NCI-H526 treated with DMSO at 0.1 percent for 48 hours (cell line): ENCODE results near the gene SCUBE1.
A peak's percentile ranks its signal among the peaks of the same experiment; 100 is the strongest.
"Not testable (repeated sequence)": the region's sequence is repeated elsewhere in the genome, so short reads cannot be mapped to it uniquely, and the experiment has no call there.

ENCODE experiments used
- DNase-seq: peaks from one replicate; lab custom pipeline; 2025; lab: John Stamatoyannopoulos, UW

SCUBE1 gene

GRCh38 chr22:43356881-43357280 is 13.7 kb upstream of the SCUBE1 start:
- no peak for DNase-seq

- not testable (repeated sequence) for DNase-seq
These were observed 12.5 kb upstream of the SCUBE1 start for GRCh38 chr22:43355688-43356087.

- DNase-seq = no peak
These were observed 8.8 kb upstream of the SCUBE1 start for GRCh38 chr22:43351966-43352345.

- no peak for DNase-seq
These were observed 6.5 kb upstream of the SCUBE1 start for GRCh38 chr22:43349636-43350035.

- peak; percentile 7 for DNase-seq
These were observed 3.4 kb upstream of the SCUBE1 start for GRCh38 chr22:43346521-43346929.

GRCh38 chr22:43345761-43346301 is 2.7 kb upstream of the SCUBE1 start:
- no peak for DNase-seq

- DNase-seq = no peak
These were observed 2.2 kb upstream of the SCUBE1 start for GRCh38 chr22:43345356-43345755.

- DNase-seq = no peak
These were observed 1.3 kb upstream of the SCUBE1 start for GRCh38 chr22:43344520-43344787.

- DNase-seq = no peak
These were observed 723 bp upstream of the SCUBE1 start for GRCh38 chr22:43343670-43344519.

GRCh38 chr22:43342347-43343261 is 568 bp downstream of the SCUBE1 start:
- DNase-seq = no peak

- no peak for DNase-seq
These were observed 1.6 kb downstream of the SCUBE1 start for GRCh38 chr22:43341565-43341964.

- no peak for DNase-seq
These were observed 4.3 kb downstream of the SCUBE1 start for GRCh38 chr22:43338766-43339345.

- DNase-seq = no peak
These were observed 5.2 kb downstream of the SCUBE1 start for GRCh38 chr22:43337946-43338345.

GRCh38 chr22:43337385-43337784 is 5.8 kb downstream of the SCUBE1 start:
- no peak for DNase-seq

- no peak for DNase-seq
These were observed 8.8 kb downstream of the SCUBE1 start for GRCh38 chr22:43334378-43334777.

- no peak for DNase-seq
These were observed 9.2 kb downstream of the SCUBE1 start for GRCh38 chr22:43333978-43334377.

- DNase-seq = no peak
These were observed 10.0 kb downstream of the SCUBE1 start for GRCh38 chr22:43333156-43333555.

GRCh38 chr22:43331698-43332097 is 11.5 kb downstream of the SCUBE1 start:
- DNase-seq = no peak

- DNase-seq = no peak
These were observed 12.1 kb downstream of the SCUBE1 start for GRCh38 chr22:43331069-43331451.

- no peak for DNase-seq
These were observed 12.7 kb downstream of the SCUBE1 start for GRCh38 chr22:43330178-43331068.

GRCh38 chr22:43329061-43329460 is 14.1 kb downstream of the SCUBE1 start:
- DNase-seq = no peak

GRCh38 chr22:43327157-43327438 is 16.1 kb downstream of the SCUBE1 start:
- DNase-seq = no peak
